K562 (cell line): Measurements from ENCODE around the gene KCTD21. TPM values are rescaled to one million over a fixed set of nuclear protein-coding genes. Genes with fewer than 3 reads are reported as not detected.
A peak's percentile ranks its signal among the peaks of the same experiment; 100 is the strongest.

Experiments used
- ATF4 ChIP-seq: fragments of 450-650 bp; formaldehyde crosslinking; IDR thresholded peaks from 2 replicates; pipeline ENCODE4 v1.4.0; 2022; ENCODE audit warnings: mild to moderate bottlenecking, moderate library complexity
- CAMTA2 ChIP-seq: fragments of 250-450 bp; sonication (Bioruptor Pico); conservative IDR thresholded peaks from 2 replicates; pipeline ENCODE4 v1.5.1; 2022
- DIDO1 ChIP-seq: fragments of 450-650 bp; IDR thresholded peaks from 2 replicates; pipeline ENCODE4 v1.6.1; 2016; ENCODE audit warnings: low read depth, missing biosample characterization, missing genetic modification characterization
- ELK3 ChIP-seq: fragments of 450-650 bp; formaldehyde crosslinking; IDR thresholded peaks from 2 replicates; pipeline ENCODE4 v1.4.0; 2020; ENCODE audit warnings: mild to moderate bottlenecking
- FOXM1 ChIP-seq, 2 experiments: fragments of 450-650 bp in 1 of 2; sonication (generic) in 1 of 2; formaldehyde crosslinking in 1 of 2; IDR thresholded peaks; 2 replicates each; pipeline versions ENCODE4 v1.6.1 to v1.9.0; 2017 to 2022; ENCODE audit warnings: low read depth in 2 of 2, mild to moderate bottlenecking in 2 of 2, missing genetic modification reagents in 1 of 2, moderate library complexity in 1 of 2
- HLTF ChIP-seq: fragments of 450-650 bp; IDR thresholded peaks from 2 replicates; pipeline ENCODE4 v1.6.1; 2016
- IRF1 ChIP-seq: sonication (generic); formaldehyde crosslinking; IDR thresholded peaks from 2 replicates; pipeline ENCODE4 v1.8.0; 2022; ENCODE audit warnings: missing genetic modification reagents, mild to moderate bottlenecking, borderline replicate concordance
- MYC ChIP-seq, 2 experiments: fragments of 250-450 bp in 1 of 2; sonication (Bioruptor Pico) in 1 of 2; IDR thresholded peaks; 2 replicates each; pipeline versions ENCODE4 v1.5.1 to v1.6.1; 2012 to 2021; ENCODE audit warnings: low read depth in 2 of 2, borderline replicate concordance in 1 of 2, improper control_type of control experiment in 1 of 2, low read length in 1 of 2, mild to moderate bottlenecking in 1 of 2, moderate library complexity in 1 of 2
- MYNN ChIP-seq, 2 experiments: sonication (generic); formaldehyde crosslinking in 1 of 2; IDR thresholded peaks; 2 replicates each; pipeline versions ENCODE4 v1.5.0 to v1.6.1; 2016 to 2020; ENCODE audit warnings: antibody characterized with exemption in 1 of 2, missing genetic modification reagents in 1 of 2
- NFE2 ChIP-seq: IDR thresholded peaks from 2 replicates; pipeline ENCODE4 v1.6.1; 2014; ENCODE audit warnings: antibody characterized with exemption, low read depth
- PML ChIP-seq: IDR thresholded peaks from 2 replicates; pipeline ENCODE4 v1.6.1; 2012; ENCODE audit warnings: low read length, inconsistent platforms
- PRPF4 ChIP-seq: fragments of 200-400 bp; formaldehyde crosslinking; IDR thresholded peaks from one replicate; pipeline ENCODE4 v1.6.1; 2017; ENCODE audit warnings: low read length, low read depth, mild to moderate bottlenecking; ENCODE audit not compliant: insufficient read depth, poor library complexity, severe bottlenecking
- SMAD2 ChIP-seq: fragments of 150-350 bp; IDR thresholded peaks from 2 replicates; pipeline ENCODE4 v1.6.1; 2014; ENCODE audit warnings: low read depth, mild to moderate bottlenecking, low read length
- XRCC3 ChIP-seq: fragments of 450-650 bp; IDR thresholded peaks from 2 replicates; pipeline ENCODE4 v1.6.1; 2017; ENCODE audit warnings: mild to moderate bottlenecking, moderate library complexity
- ZNF445 ChIP-seq: fragments of 250-450 bp; sonication (Bioruptor Pico); IDR thresholded peaks from 2 replicates; pipeline ENCODE4 v1.4.0; 2020; ENCODE audit warnings: low read depth, mild to moderate bottlenecking, moderate library complexity
- ZNF551 ChIP-seq: fragments of 250-450 bp; sonication (Bioruptor Pico); IDR thresholded peaks from 2 replicates; pipeline ENCODE4 v1.5.0; 2021; ENCODE audit warnings: mild to moderate bottlenecking, moderate library complexity
- ZNF639 ChIP-seq, 2 experiments: fragments of 200-800 bp in 1 of 2; sonication (Bioruptor generic) in 1 of 2; sonication (generic) in 1 of 2; formaldehyde crosslinking in 1 of 2; IDR thresholded peaks in 1 of 2; conservative IDR thresholded peaks in 1 of 2; 2 replicates each; pipeline versions ENCODE4 v1.5.0 to v1.6.1; 2016 to 2020; ENCODE audit warnings: missing compliant biosample characterization in 1 of 2, missing genetic modification characterization in 1 of 2, missing genetic modification reagents in 1 of 2
- polyA plus RNA-seq, 8 experiments: library from polyadenylated mRNA; depleted of rRNA in 4 of 8; stranded (reverse) in 5 of 8; unstranded in 3 of 8; fragments of >200 nt; fragmentation: Nextera tagmentation in 2 of 8; fragmentation: Illumina TruSeq in 1 of 8; extraction: Ambion mirVana in 2 of 8; extraction: Trizol in 1 of 8; gene quantifications; 2 replicates each; pipeline versions ENCODE4 v1.2.1 to v1.2.3, GENCODE V29; 2011 to 2014; ENCODE audit warnings: inconsistent platforms in 1 of 8, missing spikeins in 1 of 8
- total RNA-seq, 7 experiments: library from RNA; depleted of rRNA in 6 of 7; stranded (reverse); fragments of >200 nt in 6 of 7; fragmentation: Illumina TruSeq in 2 of 7; extraction: Trizol in 2 of 7; gene quantifications; 2 replicates each; pipeline versions ENCODE4 v1.2.1 to v1.2.3, GENCODE V29; 2011 to 2021; ENCODE audit warnings: low replicate concordance in 1 of 7
- TF ChIP-seq, protein P1 (sequence below): fragments of 250-450 bp; sonication (Bioruptor Pico); IDR thresholded peaks from 2 replicates; pipeline ENCODE4 v1.9.0; 2021; ENCODE audit warnings: mild to moderate bottlenecking
- TF ChIP-seq, protein P2 (sequence below): sonication (generic); formaldehyde crosslinking; IDR thresholded peaks from 2 replicates; pipeline ENCODE4 v1.8.0; 2022; ENCODE audit warnings: missing genetic modification reagents, mild to moderate bottlenecking, moderate library complexity, borderline replicate concordance

The KCTD21 gene
- total and polyA plus RNA-seq, 9 of the 15 experiments (the other 6 are each of a cell fraction or from before 2014, with no cell fraction given): 0.34 to 5.4 (median 1.9) TPM

- peak; percentile 97 for TF ChIP-seq MYC (IDR thresholded peaks at IDR 0.05; ENCODE audit: low read depth, low read length)
- TF ChIP-seq MYC (CRISPR knock-in tag; IDR thresholded peaks at IDR 0.05; ENCODE audit: borderline replicate concordance, low read depth): peak; percentile 93; the same call in 1 of the 2 replicates
- TF ChIP-seq, protein P1, sequence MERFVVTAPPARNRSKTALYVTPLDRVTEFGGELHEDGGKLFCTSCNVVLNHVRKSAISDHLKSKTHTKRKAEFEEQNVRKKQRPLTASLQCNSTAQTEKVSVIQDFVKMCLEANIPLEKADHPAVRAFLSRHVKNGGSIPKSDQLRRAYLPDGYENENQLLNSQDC (CRISPR knock-in tag): no peak
- TF ChIP-seq ELK3 (CRISPR knock-in tag): no peak
- TF ChIP-seq ZNF551: no peak
- no peak for TF ChIP-seq SMAD2
- TF ChIP-seq PRPF4: no peak
- 0 out of 2 replicates have a peak, but pooled peaks have one; percentile 48 for TF ChIP-seq DIDO1 (tag)
- TF ChIP-seq CAMTA2 (CRISPR knock-in tag): 0 out of 2 replicates have a peak, but pooled peaks have one; percentile 62
- no peak for TF ChIP-seq HLTF
- TF ChIP-seq NFE2: peak; percentile 74; the same call in 1 of the 2 replicates
- TF ChIP-seq, protein P2, sequence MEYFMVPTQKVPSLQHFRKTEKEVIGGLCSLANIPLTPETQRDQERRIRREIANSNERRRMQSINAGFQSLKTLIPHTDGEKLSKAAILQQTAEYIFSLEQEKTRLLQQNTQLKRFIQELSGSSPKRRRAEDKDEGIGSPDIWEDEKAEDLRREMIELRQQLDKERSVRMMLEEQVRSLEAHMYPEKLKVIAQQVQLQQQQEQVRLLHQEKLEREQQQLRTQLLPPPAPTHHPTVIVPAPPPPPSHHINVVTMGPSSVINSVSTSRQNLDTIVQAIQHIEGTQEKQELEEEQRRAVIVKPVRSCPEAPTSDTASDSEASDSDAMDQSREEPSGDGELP: peak; percentile 86; the same call in 1 of the 2 replicates
- TF ChIP-seq ATF4 (CRISPR knock-in tag): no peak
- no peak for TF ChIP-seq ZNF445 (CRISPR knock-in tag)
- no peak for TF ChIP-seq IRF1 (CRISPR knock-in tag)
- no peak for TF ChIP-seq ZNF639 (CRISPR knock-in tag; conservative IDR thresholded peaks at IDR 0.05 in 1 of 2, IDR thresholded peaks at IDR 0.05 in 1 of 2)
- no peak; the same call in 1 of the 2 replicates for TF ChIP-seq MYNN (IDR thresholded peaks at IDR 0.05)
- TF ChIP-seq MYNN (CRISPR knock-in tag; IDR thresholded peaks at IDR 0.05): no peak
- no peak for TF ChIP-seq XRCC3
- TF ChIP-seq FOXM1 (IDR thresholded peaks at IDR 0.05; ENCODE audit: low read depth): peak; percentile 67; the same call in 1 of the 2 replicates
- no peak for TF ChIP-seq FOXM1 (CRISPR knock-in tag; IDR thresholded peaks at IDR 0.05; ENCODE audit: low read depth)
- peak; percentile 42; the same call in 1 of the 2 replicates for TF ChIP-seq PML
Observed at GRCh38 chr11:78139422-78140391, 48.7 kb downstream of the KCTD21 start, which contains the start of gene ALG8 (continued).
